ENCODE measurements around the gene PAK2. TPM values are rescaled to one million over a fixed set of nuclear protein-coding genes. Genes with fewer than 3 reads are reported as not detected.
"Not testable (repeated sequence)": the region's sequence is repeated elsewhere in the genome, so short reads cannot be mapped to it uniquely, and the experiment has no call there.

The PAK2 gene
- total RNA-seq, 1 donor from 2014 or later, result 48.1 TPM

- FAIRE-seq (no peak), DNase-seq (ENCODE audit: low spot score in 2 of 2) (no peak)
These were observed 38.2 kb downstream of the PAK2 start for GRCh38 chr3:196777836-196778235.

- FAIRE-seq (no peak), DNase-seq (ENCODE audit: low spot score in 2 of 2) (no peak)
These were observed 39.1 kb downstream of the PAK2 start for GRCh38 chr3:196778755-196779154.

- no peak for FAIRE-seq
- no peak for DNase-seq (ENCODE audit: low spot score in 2 of 2)
These were observed 42.9 kb downstream of the PAK2 start for GRCh38 chr3:196782511-196782910.

- DNase-seq (ENCODE audit: low spot score in 2 of 2) (no peak), FAIRE-seq (no peak)
These were observed 48.9 kb downstream of the PAK2 start for GRCh38 chr3:196788528-196788927.

DNA sequence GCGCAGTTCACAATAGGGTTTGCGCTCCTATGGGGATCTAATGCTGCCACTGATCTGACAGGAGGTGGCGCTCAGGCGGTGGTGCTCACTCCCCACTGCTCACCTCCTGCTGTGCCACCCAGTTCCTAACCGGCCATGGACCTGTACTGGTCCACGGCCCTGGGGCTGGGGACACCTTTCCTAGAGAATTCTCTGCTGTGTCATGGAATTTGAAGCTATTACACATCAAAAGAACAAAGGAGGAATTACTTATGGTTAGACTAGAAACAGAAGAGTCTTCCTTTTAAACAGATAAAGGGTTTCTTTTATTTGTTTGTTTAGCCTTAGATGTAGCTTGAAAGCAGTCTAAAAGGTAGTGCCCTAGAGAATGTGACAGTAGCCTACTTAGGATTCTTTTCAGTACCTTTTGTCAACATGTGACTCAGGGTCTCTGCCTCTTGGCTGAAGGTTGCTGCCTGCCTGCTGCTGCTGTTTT, 50.3 kb downstream of the PAK2 start:
- DNase-seq (ENCODE audit: low spot score in 2 of 2) (no peak), FAIRE-seq (no peak)

GRCh38 chr3:196790636-196791035, 51.0 kb downstream of the PAK2 start:
- FAIRE-seq, result no peak

DNA sequence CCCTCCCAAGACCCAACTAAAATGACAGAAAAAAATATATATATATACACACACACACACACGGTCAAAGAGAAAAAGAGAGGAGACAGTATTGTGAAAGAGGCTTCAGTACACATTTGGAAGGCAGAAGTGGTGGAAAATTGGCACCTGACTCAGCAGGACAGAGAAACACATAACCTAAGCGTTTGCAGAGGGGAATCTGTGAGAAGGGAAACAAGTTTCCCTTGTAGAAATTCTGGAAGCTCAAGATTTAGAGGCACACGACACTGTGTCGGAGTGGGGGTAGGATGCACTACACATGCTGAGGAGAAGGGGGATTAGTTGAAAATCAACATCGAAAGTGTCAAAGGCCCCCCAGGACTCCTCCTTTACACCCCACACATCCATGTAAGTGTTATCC, 53.1 kb downstream of the PAK2 start:
- no peak for FAIRE-seq

More at GRCh38 chr3:196790636-196791035, 51.0 kb downstream of the PAK2 start:
- no peak for DNase-seq (ENCODE audit: low spot score in 2 of 2)

DNA sequence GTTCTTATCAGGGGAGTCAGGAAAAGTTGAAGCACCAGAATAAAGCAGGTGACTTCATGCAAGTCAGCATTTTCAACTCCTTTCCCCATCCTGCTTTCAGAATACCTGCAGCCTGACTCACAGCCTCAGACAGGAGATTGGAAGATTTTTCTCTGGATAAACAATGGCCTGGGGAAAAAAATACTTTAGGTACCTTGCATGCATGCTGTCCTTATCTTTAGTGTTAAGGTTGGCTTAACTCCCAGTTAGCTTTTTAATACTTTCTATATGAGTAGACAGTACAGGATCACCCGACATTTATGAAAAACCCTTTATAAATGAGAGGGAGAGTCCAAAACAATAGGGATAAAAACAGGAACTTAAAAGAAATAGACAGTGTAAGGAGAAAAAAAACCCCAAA, 53.6 kb downstream of the PAK2 start:
- no peak for FAIRE-seq
- DNase-seq (ENCODE audit: low spot score in 2 of 2), result no peak

More for the DNA sequence above, 53.1 kb downstream of the PAK2 start:
- DNase-seq (ENCODE audit: low spot score in 2 of 2), result no peak

- DNase-seq (ENCODE audit: low spot score in 2 of 2) (no peak), FAIRE-seq (no peak)
These were observed 54.8 kb downstream of the PAK2 start for GRCh38 chr3:196794467-196794866.

GRCh38 chr3:196796317-196796716, 56.7 kb downstream of the PAK2 start:
- DNase-seq (ENCODE audit: low spot score in 2 of 2) (no peak), FAIRE-seq (no peak)

- FAIRE-seq, result no peak
- no peak for DNase-seq (ENCODE audit: low spot score in 2 of 2)
These were observed 61.2 kb downstream of the PAK2 start for GRCh38 chr3:196800742-196801434.

DNA sequence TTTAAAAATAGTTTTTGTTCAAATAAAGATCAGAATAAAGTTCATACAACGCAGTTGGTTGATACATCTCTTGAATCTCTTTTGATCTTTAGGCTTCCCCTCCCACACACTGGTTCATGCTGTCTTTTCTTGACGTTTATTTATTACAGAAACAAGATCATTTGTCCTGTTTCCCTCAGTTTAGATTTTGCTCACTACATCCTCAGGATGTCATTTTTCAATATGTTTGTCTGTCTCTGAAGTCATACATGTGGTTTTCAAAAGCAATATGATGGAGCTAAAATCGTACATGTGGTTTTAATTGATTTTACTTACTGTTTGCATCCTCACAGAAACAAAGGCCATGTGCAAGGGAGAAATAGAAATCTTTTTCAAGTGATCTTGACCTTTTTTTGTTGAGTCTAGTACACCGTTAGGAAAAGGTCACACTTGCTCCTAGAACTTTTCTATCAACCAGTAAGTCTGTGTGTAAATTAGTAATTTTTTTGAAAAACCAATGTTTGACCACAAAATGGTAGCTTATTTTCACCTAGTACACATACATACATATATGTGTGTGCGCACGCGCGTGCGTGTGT, 64.3 kb downstream of the PAK2 start:
- DNase-seq (ENCODE audit: low spot score in 2 of 2) (no peak), FAIRE-seq (no peak)

- no peak for DNase-seq (ENCODE audit: low spot score in 2 of 2)
- no peak for FAIRE-seq
These were observed 65.1 kb downstream of the PAK2 start for GRCh38 chr3:196804773-196805172.

GRCh38 chr3:196810963-196811581, 71.4 kb downstream of the PAK2 start:
- no peak for DNase-seq (ENCODE audit: low spot score in 2 of 2)
- no peak for FAIRE-seq

GRCh38 chr3:196812853-196813252, 73.2 kb downstream of the PAK2 start:
- FAIRE-seq (no peak), DNase-seq (ENCODE audit: low spot score in 2 of 2) (no peak)

DNA sequence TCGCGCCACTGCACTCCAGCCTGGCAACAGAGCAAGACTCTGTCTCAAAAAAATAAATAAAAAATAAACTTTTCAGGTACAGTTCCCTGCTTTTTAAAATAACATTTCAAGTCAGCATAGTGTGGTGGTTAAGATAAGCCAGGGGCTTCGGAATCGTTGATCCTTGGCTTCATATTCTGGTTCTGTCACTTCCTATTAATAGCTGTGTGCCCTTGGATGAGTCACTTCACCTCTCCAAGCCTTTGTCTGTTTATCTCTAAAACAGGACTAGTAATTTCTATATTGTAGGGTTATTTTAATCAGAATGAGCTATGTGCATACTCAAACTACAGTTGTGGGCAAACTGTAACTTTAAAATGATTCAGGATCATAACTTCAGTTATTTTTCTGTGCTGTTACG, 74.2 kb downstream of the PAK2 start:
- no peak for FAIRE-seq
- DNase-seq (ENCODE audit: low spot score in 2 of 2), result no peak

- no peak for FAIRE-seq
- DNase-seq (ENCODE audit: low spot score in 2 of 2), result no peak
These were observed 82.2 kb downstream of the PAK2 start for GRCh38 chr3:196821806-196822355.

DNA sequence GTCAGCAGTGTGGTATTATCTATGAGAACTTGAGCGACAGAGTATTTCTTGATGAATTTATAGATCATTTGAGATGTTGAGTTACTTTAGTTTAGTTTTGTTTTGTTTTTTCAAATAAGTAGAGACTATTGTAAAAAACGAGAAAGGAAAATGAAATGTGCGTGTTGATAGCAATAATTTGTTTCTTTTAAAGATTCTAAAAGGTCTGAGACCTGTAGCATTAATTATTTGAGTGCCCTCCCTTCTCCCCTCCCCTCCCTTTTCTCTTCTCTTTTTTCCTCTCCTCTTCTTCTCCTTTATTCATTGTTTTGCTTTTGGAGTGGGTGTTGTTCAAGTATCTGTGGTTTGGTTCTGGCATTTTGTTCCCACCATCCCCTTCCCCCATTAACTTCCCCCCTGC, 90.0 kb downstream of the PAK2 start:
- DNase-seq (ENCODE audit: low spot score in 2 of 2); FAIRE-seq: not testable (repeated sequence)

DNA sequence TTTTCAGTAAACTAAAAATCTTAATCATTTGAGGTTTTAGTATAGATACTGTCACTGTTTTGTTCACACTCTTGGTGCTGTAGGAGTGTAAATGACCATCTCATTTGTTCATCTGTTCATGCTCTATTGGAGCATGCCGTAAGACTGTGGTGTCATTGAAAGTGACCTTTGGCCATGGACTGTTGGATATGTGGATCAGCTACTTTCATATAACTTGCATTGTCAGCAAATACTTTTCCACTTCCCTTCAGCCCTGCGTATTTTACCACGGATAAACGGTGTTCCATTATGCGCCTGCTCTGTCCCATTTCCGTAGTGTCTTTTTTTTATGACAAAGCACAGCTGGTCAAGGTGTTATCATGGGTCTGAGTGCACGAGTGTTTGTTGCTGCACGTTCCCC, 95.4 kb downstream of the PAK2 start:
- DNase-seq (ENCODE audit: low spot score in 2 of 2) (no peak), FAIRE-seq (no peak)

- not testable (repeated sequence) for FAIRE-seq; DNase-seq (ENCODE audit: low spot score in 2 of 2)
These were observed 97.0 kb downstream of the PAK2 start for GRCh38 chr3:196836626-196837025.

GRCh38 chr3:196837819-196838420, 98.3 kb downstream of the PAK2 start:
- FAIRE-seq (no peak), DNase-seq (ENCODE audit: low spot score in 2 of 2) (peak; percentile 27 to 44)

All from frontal cortex (tissue), 4 donors.